ENCODE data around the gene CECR2. TPM values are rescaled to one million over a fixed set of nuclear protein-coding genes. Genes with fewer than 3 reads are reported as not detected.
"Not testable (repeated sequence)": the region's sequence is repeated elsewhere in the genome, so short reads cannot be mapped to it uniquely, and the experiment has no call there.

The CECR2 gene
- polyA plus RNA-seq, 1 donor from 2014 or later = 2.1 TPM

- H2AFZ ChIP-seq (ENCODE audit: low read depth, low read length) = no peak overlapping the region
- H3K9me3 ChIP-seq (ENCODE audit: low read length) = no peaks in the 10 kb centered on the region
- TF ChIP-seq TAF1 (IDR thresholded peaks at IDR 0.05; ENCODE audit: low read depth) = no peak
- no peak for TF ChIP-seq REST (IDR thresholded peaks at IDR 0.05; ENCODE audit: borderline replicate concordance)
- TF ChIP-seq SMC3 (conservative IDR thresholded peaks at IDR 0.05; ENCODE audit: poor library complexity) = no peak
- TF ChIP-seq POLR2AphosphoS5 (IDR thresholded peaks at IDR 0.05) = no peak
- no peak for TF ChIP-seq MXI1 (conservative IDR thresholded peaks at IDR 0.05; ENCODE audit: poor library complexity, severe bottlenecking)
- TF ChIP-seq EP300 (conservative IDR thresholded peaks at IDR 0.05; ENCODE audit: poor library complexity, severe bottlenecking) = no peak
- no peak for TF ChIP-seq RAD21 (conservative IDR thresholded peaks at IDR 0.05)
- TF ChIP-seq CTCF (IDR thresholded peaks at IDR 0.05; ENCODE audit: poor library complexity, severe bottlenecking) = no peak
- no peak for TF ChIP-seq EZH2 (IDR thresholded peaks at IDR 0.05; ENCODE audit: borderline replicate concordance, insufficient read depth, low read length, poor library complexity, severe bottlenecking)
- H3K27me3 ChIP-seq (ENCODE audit: insufficient read depth, low read depth, low read length) = no peaks in the 10 kb centered on the region
- no peak overlapping the region for H3K9ac ChIP-seq (ENCODE audit: low read length)
- no peaks in the 10 kb centered on the region for H3K9me2 ChIP-seq (ENCODE audit: insufficient read depth, low read length)
- H3K4me2 ChIP-seq (ENCODE audit: low read length) = no peak overlapping the region
- no peaks in the 10 kb centered on the region for H4K20me1 ChIP-seq (ENCODE audit: insufficient read depth)
- no peak overlapping the region for H3K4me3 ChIP-seq (ENCODE audit: low read length)
- no peaks in the 10 kb centered on the region for H3K36me3 ChIP-seq (ENCODE audit: insufficient read depth, low read length)
- no peaks in the 10 kb centered on the region for H3F3A ChIP-seq (ENCODE audit: insufficient read depth, low read length, poor library complexity, severe bottlenecking)
- no peaks in the 10 kb centered on the region for H3K79me2 ChIP-seq (replicated peaks; ENCODE audit: insufficient read depth, low read length)
- no peak overlapping the region for H3K27ac ChIP-seq (ENCODE audit: low read length)
Observed at GRCh38 chr22:17518406-17518805, 149.1 kb downstream of the CECR2 start.

GRCh38 chr22:17521971-17522370 is 152.7 kb downstream of the CECR2 start:
- not testable (repeated sequence) for H4K20me1 ChIP-seq (ENCODE audit: insufficient read depth); H3K9me3 ChIP-seq (ENCODE audit: low read length); H3F3A ChIP-seq (ENCODE audit: insufficient read depth, low read length, poor library complexity, severe bottlenecking); H3K4me2 ChIP-seq (ENCODE audit: low read length); H3K9me2 ChIP-seq (ENCODE audit: insufficient read depth, low read length); H3K9ac ChIP-seq (ENCODE audit: low read length); H2AFZ ChIP-seq (ENCODE audit: low read depth, low read length); H3K36me3 ChIP-seq (ENCODE audit: insufficient read depth, low read length); H3K27ac ChIP-seq (ENCODE audit: low read length); H3K4me3 ChIP-seq (ENCODE audit: low read length); H3K27me3 ChIP-seq (ENCODE audit: insufficient read depth, low read depth, low read length); H3K79me2 ChIP-seq (replicated peaks; ENCODE audit: insufficient read depth, low read length)

GRCh38 chr22:17523925-17524324 is 154.7 kb downstream of the CECR2 start:
- no peak overlapping the region for H3K4me2 ChIP-seq (ENCODE audit: low read length)
- H3K4me3 ChIP-seq (ENCODE audit: low read length) = no peak overlapping the region
- TF ChIP-seq MXI1 (conservative IDR thresholded peaks at IDR 0.05; ENCODE audit: poor library complexity, severe bottlenecking) (no peak), SMC3 (conservative IDR thresholded peaks at IDR 0.05; ENCODE audit: poor library complexity) (no peak), TAF1 (IDR thresholded peaks at IDR 0.05; ENCODE audit: low read depth) (no peak), RAD21 (conservative IDR thresholded peaks at IDR 0.05) (no peak), EZH2 (IDR thresholded peaks at IDR 0.05; ENCODE audit: borderline replicate concordance, insufficient read depth, low read length, poor library complexity, severe bottlenecking) (no peak), REST (IDR thresholded peaks at IDR 0.05; ENCODE audit: borderline replicate concordance) (no peak), CTCF (IDR thresholded peaks at IDR 0.05; ENCODE audit: poor library complexity, severe bottlenecking) (no peak), EP300 (conservative IDR thresholded peaks at IDR 0.05; ENCODE audit: poor library complexity, severe bottlenecking) (no peak), POLR2AphosphoS5 (IDR thresholded peaks at IDR 0.05) (no peak)
- no peaks in the 10 kb centered on the region for H3K36me3 ChIP-seq (ENCODE audit: insufficient read depth, low read length)
- H3K9me3 ChIP-seq (ENCODE audit: low read length) = no peaks in the 10 kb centered on the region
- H2AFZ ChIP-seq (ENCODE audit: low read depth, low read length) = no peak overlapping the region
- no peaks in the 10 kb centered on the region for H3F3A ChIP-seq (ENCODE audit: insufficient read depth, low read length, poor library complexity, severe bottlenecking)
- H3K9me2 ChIP-seq (ENCODE audit: insufficient read depth, low read length) = no peaks in the 10 kb centered on the region
- H3K27ac ChIP-seq (ENCODE audit: low read length) = no peak overlapping the region
- H3K9ac ChIP-seq (ENCODE audit: low read length) = no peak overlapping the region
- H4K20me1 ChIP-seq (ENCODE audit: insufficient read depth) = no peaks in the 10 kb centered on the region
- H3K27me3 ChIP-seq (ENCODE audit: insufficient read depth, low read depth, low read length) = no peaks in the 10 kb centered on the region
- no peaks in the 10 kb centered on the region for H3K79me2 ChIP-seq (replicated peaks; ENCODE audit: insufficient read depth, low read length)
